HepG2 (cell line): Measurements from ENCODE around the gene C22orf31. TPM values are rescaled to one million over a fixed set of nuclear protein-coding genes. Genes with fewer than 3 reads are reported as not detected.
A peak's percentile ranks its signal among the peaks of the same experiment; 100 is the strongest.

ENCODE experiments used
- ATRX ChIP-seq: sonication (generic); formaldehyde crosslinking; IDR thresholded peaks from 2 replicates; pipeline ENCODE4 v1.4.0; 2020; ENCODE audit warnings: missing genetic modification reagents, borderline replicate concordance
- EED ChIP-seq: sonication (generic); formaldehyde crosslinking; IDR thresholded peaks from 2 replicates; pipeline ENCODE4 v1.5.0; 2020; ENCODE audit warnings: mild to moderate bottlenecking, missing genetic modification reagents
- ETS1 ChIP-seq: sonication (generic); formaldehyde crosslinking; IDR thresholded peaks from 2 replicates; pipeline ENCODE4 v1.4.0; 2020; ENCODE audit warnings: missing genetic modification reagents
- NAIF1 ChIP-seq: sonication (generic); formaldehyde crosslinking; IDR thresholded peaks from 2 replicates; pipeline ENCODE4 v1.5.0; 2020; ENCODE audit warnings: mild to moderate bottlenecking, missing genetic modification reagents, borderline replicate concordance
- SNRNP70 ChIP-seq: fragments of 200-400 bp; formaldehyde crosslinking; IDR thresholded peaks from 2 replicates; pipeline ENCODE4 v1.6.1; 2017; ENCODE audit warnings: mild to moderate bottlenecking, low read depth, low read length, moderate library complexity
- ZBTB40 ChIP-seq, 2 experiments: fragments of 450-650 bp in 1 of 2; sonication (generic) in 1 of 2; formaldehyde crosslinking in 1 of 2; IDR thresholded peaks; 2 replicates each; pipeline versions ENCODE4 v1.6.1 to v1.8.0; 2016 to 2022; ENCODE audit warnings: antibody characterized with exemption in 1 of 2, mild to moderate bottlenecking in 1 of 2, missing genetic modification reagents in 1 of 2
- ZFP62 ChIP-seq: sonication (generic); formaldehyde crosslinking; IDR thresholded peaks from 2 replicates; pipeline ENCODE4 v1.4.0; 2020; ENCODE audit warnings: missing genetic modification reagents
- ZNF646 ChIP-seq: sonication (generic); formaldehyde crosslinking; IDR thresholded peaks from 2 replicates; pipeline ENCODE4 v1.9.0; 2021; ENCODE audit warnings: mild to moderate bottlenecking, missing genetic modification reagents
- ZNF652 ChIP-seq: IDR thresholded peaks from 2 replicates; pipeline ENCODE4 v1.6.1; 2016; ENCODE audit warnings: low read depth, borderline replicate concordance
- polyA plus RNA-seq, 8 experiments: library from polyadenylated mRNA; depleted of rRNA in 3 of 8; stranded (reverse) in 7 of 8; unstranded in 1 of 8; fragments of >200 nt; fragmentation: Illumina TruSeq in 4 of 8; extraction: Trizol in 4 of 8; gene quantifications; 2 replicates each; pipeline versions ENCODE4 v1.2.1 to v1.2.3, GENCODE V29; 2011 to 2016; ENCODE audit warnings: low read depth in 4 of 8, missing spikeins in 1 of 8, mixed read lengths in 1 of 8; ENCODE audit not compliant: insufficient read depth in 1 of 8
- total RNA-seq, 5 experiments: library from RNA; depleted of rRNA; stranded (reverse); fragments of >200 nt; fragmentation: Illumina TruSeq; extraction: Trizol; gene quantifications; 2 replicates each; pipeline ENCODE4 v1.2.3, GENCODE V29; 2016; ENCODE audit warnings: low read depth in 1 of 5

The C22orf31 gene
- total and polyA plus RNA-seq, 2 of the 13 experiments (the other 11 are each of a cell fraction or from before 2014, with no cell fraction given) = not detected

GRCh38 chr22:29030618-29031226 is 30.9 kb downstream of the C22orf31 start (continued):
- TF ChIP-seq ZNF646 (CRISPR knock-in tag) (0 out of 2 replicates have a peak, but pooled peaks have one; percentile 19), SNRNP70 (no peak), NAIF1 (CRISPR knock-in tag) (no peak), ATRX (CRISPR knock-in tag) (no peak), ZBTB40 (IDR thresholded peaks at IDR 0.05) (no peak), ZBTB40 (CRISPR knock-in tag; IDR thresholded peaks at IDR 0.05) (peak; percentile 33; the same call in 1 of the 2 replicates), ZFP62 (CRISPR knock-in tag) (no peak), EED (CRISPR knock-in tag) (no peak), ETS1 (no peak), ZNF652 (peak; percentile 74; the same call in 1 of the 2 replicates)
